HG03039 (cell line): ENCODE results near the gene NRBF2.
A peak's percentile ranks its signal among the peaks of the same experiment; 100 is the strongest.

Experiments used
- ATAC-seq: cut with Tn5 transposase; IDR thresholded peaks from one replicate; pipeline ENCODE4 v1.9.1; 2021; ENCODE audit warnings: mild to moderate bottlenecking, moderate library complexity; ENCODE audit not compliant: unreplicated experiment

NRBF2 gene

GRCh38 chr10:63157845-63158624 is 24.9 kb downstream of the NRBF2 start:
- ATAC-seq, result peak; percentile 63

GRCh38 chr10:63161592-63161991 is 28.5 kb downstream of the NRBF2 start:
- ATAC-seq, result no peak

GRCh38 chr10:63164166-63164623 is 31.1 kb downstream of the NRBF2 start:
- ATAC-seq, result no peak

- no peak for ATAC-seq
Measured at GRCh38 chr10:63165249-63165648, 32.1 kb downstream of the NRBF2 start.

GRCh38 chr10:63166742-63167258 is 33.7 kb downstream of the NRBF2 start:
- no peak for ATAC-seq

GRCh38 chr10:63168821-63169462 is 35.8 kb downstream of the NRBF2 start:
- ATAC-seq, result no peak

GRCh38 chr10:63169624-63170023 is 36.5 kb downstream of the NRBF2 start:
- no peak for ATAC-seq

GRCh38 chr10:63171255-63171855 is 38.2 kb downstream of the NRBF2 start:
- no peak for ATAC-seq

- ATAC-seq, result no peak
Measured at GRCh38 chr10:63171926-63172325, 38.8 kb downstream of the NRBF2 start.

- peak; percentile 97 for ATAC-seq
Measured at GRCh38 chr10:63173468-63174232, 40.5 kb downstream of the NRBF2 start.

GRCh38 chr10:63175534-63175933 is 42.4 kb downstream of the NRBF2 start:
- no peak for ATAC-seq

- no peak for ATAC-seq
Measured at GRCh38 chr10:63192826-63193225, 59.7 kb downstream of the NRBF2 start.

GRCh38 chr10:63197344-63198092 is 64.4 kb downstream of the NRBF2 start:
- ATAC-seq, result no peak

- no peak for ATAC-seq
Measured at GRCh38 chr10:63199716-63200115, 66.6 kb downstream of the NRBF2 start.

- no peak for ATAC-seq
Measured at GRCh38 chr10:63200431-63200830, 67.3 kb downstream of the NRBF2 start.

GRCh38 chr10:63201118-63201517 is 68.0 kb downstream of the NRBF2 start:
- ATAC-seq, result no peak
